Measurements from ENCODE around the gene NPRL2. TPM values are rescaled to one million over a fixed set of nuclear protein-coding genes. Genes with fewer than 3 reads are reported as not detected.

NPRL2 gene
- total and polyA plus RNA-seq, 2 of the 8 experiments (the other 6 are each of a cell fraction or from before 2014, with no cell fraction given), result 28.4 to 51.4 TPM

DNA sequence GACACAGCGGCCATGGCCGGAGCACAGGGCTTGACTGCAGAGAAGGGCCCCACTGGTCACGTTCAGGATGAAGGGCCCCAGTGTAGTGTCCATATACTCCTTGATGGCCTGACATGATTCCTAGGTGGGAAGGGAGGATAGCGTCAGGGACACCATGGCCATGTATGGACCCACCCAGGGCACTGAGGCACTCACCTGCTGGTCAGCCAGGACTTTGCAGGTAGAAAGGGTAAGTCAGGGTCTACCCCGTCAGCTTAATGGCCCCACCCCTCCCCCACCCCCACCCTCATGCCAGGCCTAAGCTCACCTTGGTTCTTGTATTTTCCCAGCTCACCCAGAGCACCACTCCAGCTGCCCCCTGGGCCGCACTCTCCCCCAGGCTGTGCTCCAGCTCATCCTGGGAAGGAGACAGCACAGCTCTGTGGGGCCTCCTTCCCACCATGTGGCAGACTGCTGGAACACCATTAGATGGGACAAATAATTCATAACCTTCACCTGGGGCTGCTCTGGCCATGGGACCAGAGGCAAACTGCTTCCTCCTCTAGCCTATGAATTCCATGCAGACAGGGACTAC, 49.8 kb downstream of the NPRL2 start (continued):
- TF ChIP-seq CHD1 (IDR thresholded peaks at IDR 0.05; ENCODE audit: low read depth, low read length) (no peak), MAFK (IDR thresholded peaks at IDR 0.05; ENCODE audit: low read depth, low read length) (no peak), RAD21 (IDR thresholded peaks at IDR 0.05 in 1 of 2, conservative IDR thresholded peaks at IDR 0.05 in 1 of 2; ENCODE audit: low read depth in 2 of 2, low read length in 2 of 2) (no peak), EZH2 (IDR thresholded peaks at IDR 0.05; ENCODE audit: low read depth, low read length, severe bottlenecking) (no peak), POLR2A (IDR thresholded peaks at IDR 0.05; ENCODE audit: control extremely low read depth in 1 of 2, low read depth in 2 of 2, low read length in 2 of 2) (no peak), TCF12 (IDR thresholded peaks at IDR 0.05; ENCODE audit: low read depth, low read length) (no peak), EGR1 (IDR thresholded peaks at IDR 0.05; ENCODE audit: borderline replicate concordance, low read depth, low read length) (no peak)

Data from H1 (cell line).